Measurements from ENCODE around the gene RPS10.

DNA sequence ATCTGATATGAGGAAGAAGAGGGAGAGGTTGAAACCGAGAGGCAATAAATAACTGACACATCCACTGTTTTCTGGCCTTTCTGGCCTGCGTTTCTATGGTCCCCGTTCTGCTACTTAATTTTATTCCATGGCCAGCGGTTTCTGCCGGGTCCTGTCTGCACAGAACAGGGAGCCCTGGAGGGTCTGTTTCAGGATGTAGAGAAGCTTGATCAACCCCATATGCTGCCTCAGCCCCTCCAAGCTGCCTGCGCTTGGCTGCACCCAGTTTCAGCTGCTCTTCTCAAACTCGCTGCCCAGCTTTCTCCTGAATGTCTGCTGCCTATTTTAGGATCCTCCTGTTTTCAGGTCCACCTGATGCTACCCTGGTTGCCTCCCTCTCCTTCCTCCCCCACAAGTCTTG, 21.5 kb upstream of the RPS10 start:
- TF ChIP-seq GATA2 (IDR thresholded peaks at IDR 0.05; ENCODE audit: low read depth, low read length) (no peak), GATA3 (IDR thresholded peaks at IDR 0.05; ENCODE audit: low read depth, low read length) (no peak)

Data from SH-SY5Y (cell line).